Right hindlimb (tissue), 1 donor: Measurements from ENCODE around the gene RASEF.

ENCODE experiments used
- DNase-seq: peaks from one replicate; pipeline ENCODE4 v3.0.0-alpha.2; 2018

The RASEF gene

DNA sequence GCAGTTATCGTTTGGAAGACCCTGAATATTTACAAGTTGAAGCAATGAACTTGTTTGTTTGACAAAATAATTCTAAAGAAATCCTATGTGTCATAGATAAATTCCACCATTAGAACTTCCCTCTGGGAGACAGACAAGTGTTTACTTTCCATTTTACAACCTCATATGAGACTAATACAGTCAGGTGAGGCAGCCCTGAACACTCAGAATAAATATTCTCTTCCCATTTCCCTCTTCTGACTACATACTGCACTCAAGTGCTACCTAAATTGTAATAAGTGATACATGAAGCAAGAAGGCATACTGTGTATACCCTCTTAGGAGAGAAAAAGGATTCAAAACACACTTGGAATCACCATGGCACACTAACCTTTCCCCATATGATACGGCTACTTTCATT lies 6.8 kb downstream of the RASEF start:
- DNase-seq, result no peak

DNA sequence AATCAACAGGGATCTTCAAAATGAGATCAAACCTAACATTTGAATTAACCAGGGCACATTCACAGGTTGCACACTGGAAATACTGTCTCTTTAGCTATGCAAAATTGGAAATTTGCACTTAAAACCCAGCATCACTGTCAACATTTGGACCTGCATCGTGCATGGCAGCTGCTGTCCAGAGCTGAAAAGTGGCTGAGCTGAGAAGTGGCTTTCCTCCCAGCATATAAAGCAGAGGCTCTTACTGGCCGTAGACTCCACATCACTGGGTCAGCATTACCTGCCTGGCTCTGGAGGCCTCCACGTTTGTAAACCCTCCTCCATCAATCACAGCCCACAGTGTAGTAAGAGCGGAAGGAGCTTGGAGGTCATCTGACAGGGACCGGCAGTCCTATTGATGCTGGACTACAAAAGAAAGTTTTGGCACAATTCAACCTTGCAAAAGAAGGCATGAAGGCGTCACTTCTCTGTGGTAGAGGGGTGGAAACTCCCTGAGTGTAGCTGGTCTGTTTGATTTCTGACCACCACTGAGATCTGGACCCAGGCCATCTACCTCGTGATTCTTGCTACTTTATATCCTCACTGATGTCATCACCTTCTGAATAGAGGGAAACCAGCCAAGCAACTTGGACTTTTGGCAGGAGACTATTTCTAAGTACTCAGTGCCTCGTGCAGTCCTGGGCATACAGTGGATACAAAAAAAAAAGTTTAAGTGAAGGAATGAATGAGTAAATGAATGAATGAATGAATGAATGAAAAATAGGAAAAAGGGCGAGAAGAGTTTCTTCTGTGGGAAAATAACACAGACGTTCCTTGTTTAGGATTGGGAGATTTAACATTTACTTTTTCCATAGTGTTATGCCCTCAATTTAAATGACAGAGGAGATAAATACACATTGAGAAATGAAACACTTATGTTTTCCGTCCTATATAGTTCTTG lies 14.8 kb downstream of the RASEF start:
- DNase-seq, result no peak

DNA sequence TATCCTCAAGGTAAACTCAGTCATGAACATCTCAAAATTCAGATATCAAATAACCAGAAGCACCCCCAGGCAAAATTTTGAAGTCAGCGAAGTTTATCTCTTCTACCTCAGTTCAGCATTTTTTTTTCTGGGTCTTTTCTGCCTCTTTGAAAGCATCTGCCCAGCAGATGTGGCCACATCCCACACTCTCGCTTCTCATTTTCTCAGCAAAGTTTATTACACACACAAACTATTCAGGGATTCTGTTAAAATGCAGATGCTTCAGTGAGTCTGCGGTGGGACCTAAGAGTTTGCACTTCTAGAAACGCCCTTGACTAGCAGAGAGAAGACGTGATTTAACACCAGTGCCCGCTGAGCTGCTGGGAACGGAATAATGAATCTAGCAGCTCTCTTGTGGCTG lies 19.3 kb downstream of the RASEF start:
- DNase-seq, result no peak

DNA sequence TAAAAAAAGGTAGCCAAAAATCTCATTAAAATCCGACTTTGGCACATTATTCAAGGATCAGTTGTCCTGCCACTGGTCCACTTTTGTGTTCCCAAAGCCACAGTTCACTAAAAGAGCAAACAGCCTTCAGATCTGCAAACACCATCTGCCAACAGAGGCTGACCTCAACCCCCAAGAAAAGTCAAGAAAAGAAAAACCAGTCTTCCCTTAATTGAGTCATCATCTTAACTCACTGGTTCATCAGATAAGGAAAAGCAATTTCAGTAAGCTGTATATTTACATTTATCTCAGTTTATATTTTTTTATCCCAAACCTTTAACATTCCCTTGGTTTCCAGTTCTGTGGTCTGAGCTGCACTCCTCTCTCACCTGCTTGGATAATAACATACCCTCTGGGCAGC lies 21.2 kb downstream of the RASEF start:
- no peak for DNase-seq

DNA sequence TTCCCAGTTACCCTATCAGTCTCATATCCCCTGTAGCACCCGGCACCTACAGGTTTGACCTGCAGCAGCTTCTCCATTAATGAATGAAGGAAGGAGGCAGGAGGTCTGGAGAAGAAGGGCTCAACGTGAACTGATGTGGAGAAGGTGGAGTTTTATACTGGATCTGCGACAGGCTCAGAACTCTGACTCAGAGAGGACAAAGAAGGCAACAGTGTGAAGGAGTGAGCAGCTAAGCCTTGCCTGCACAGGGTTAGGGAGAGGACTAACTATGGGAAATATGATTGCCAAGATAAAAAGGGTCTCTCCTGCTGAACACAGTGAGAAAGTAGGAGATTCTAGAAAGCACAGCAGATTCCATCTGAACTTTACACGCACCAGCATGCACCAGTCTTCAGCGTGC lies 23.6 kb downstream of the RASEF start:
- DNase-seq, result no peak

DNA sequence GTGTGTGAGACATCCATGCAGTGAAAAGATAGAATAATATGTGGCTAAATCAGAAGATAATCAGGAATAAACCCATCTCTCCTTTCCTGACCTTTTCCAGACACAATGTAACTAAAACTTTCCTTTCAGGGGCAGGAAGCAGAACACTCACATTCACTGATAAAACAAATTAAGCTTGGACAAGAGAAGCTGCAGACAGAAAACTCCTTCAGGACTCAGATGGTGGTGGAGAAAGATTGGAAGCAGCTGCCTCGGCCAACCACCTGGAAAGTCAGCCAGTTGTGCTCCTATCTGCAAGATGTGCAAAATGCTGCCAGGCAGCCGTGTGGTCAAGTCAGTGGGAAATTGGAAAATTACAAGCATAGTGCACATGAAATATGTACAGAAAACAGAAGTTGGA lies 26.9 kb downstream of the RASEF start:
- no peak for DNase-seq

DNA sequence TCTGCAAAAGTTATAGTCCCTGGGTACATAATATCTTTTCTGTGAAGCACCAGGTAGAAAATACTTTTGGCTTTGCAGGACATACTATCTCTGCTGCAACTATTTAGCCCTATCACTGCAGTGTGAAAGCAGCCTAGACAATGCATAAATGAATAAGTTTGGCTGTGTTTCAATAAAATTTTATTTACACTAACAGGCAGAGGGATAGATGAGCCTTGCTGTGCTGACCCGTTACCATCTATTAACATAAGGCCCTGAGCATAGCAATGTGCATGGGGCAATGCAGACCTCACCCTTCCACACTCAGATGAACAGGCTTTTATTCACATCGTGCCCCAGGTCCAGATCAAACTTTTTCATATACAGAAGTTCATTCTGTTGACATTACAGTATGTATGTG lies 27.8 kb downstream of the RASEF start:
- DNase-seq, result no peak

DNA sequence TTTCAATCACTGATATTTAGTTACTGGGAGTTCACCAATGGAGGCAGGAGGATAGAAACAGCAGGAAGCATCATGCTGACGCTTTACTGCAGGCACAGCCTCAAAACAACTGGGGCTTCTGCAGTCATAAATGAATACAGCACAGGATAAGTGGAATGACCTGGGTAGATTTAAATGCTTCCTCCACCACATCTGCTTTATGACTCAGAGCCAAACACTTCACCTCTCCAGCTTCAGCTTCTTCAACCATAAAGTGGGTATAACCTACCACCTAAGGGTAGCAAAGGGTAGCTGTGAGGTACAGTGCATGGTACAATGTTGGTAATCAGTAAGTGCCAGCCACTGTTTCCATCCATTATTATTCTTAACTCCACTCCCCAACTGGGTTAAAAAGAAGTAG lies 28.4 kb downstream of the RASEF start:
- no peak for DNase-seq

DNA sequence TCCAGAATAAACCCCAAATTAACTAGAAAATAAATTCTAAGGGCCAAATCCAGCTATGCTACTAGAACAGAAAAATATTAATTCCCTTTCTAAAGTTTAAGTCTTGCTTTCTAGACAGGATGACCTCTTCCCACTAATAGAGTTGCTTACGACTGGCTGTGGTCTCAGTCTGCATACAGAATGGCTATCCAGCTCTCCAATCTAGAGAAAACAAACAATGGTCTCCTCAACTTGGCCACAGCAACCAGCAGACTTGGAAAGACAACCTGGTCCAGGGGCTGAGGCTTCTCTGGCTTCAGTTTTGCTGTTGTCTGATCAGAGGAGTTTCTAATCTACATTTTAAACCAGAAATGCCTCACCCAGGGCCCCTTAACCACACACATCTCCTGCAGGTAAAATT lies 28.9 kb downstream of the RASEF start:
- DNase-seq, result no peak

DNA sequence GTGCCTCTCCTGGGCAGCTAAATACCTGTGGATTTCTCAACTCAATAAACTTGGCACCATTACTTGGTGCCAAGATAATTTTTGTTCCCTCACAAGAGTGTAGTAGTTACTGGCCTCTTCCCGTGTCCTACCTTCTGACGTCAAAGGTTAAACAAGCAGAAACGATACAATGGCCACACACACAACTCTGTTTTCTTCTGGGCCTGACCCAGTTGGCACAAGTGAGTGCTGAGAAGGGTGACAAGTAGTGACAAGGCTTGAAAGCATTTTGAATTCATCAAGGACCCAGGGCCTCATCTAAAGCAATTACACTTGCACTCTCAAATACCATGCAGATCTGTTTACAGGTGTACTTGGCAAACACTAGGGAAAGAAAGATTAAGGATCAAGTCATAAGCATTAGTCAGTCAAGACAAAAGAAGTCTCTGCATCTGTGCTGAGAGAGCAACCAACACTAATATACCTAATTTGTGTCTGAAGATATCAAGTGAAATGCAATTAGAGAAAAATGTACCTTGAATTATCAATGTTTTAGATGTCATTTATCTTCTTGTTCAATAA lies 30.8 kb downstream of the RASEF start:
- no peak for DNase-seq

DNA sequence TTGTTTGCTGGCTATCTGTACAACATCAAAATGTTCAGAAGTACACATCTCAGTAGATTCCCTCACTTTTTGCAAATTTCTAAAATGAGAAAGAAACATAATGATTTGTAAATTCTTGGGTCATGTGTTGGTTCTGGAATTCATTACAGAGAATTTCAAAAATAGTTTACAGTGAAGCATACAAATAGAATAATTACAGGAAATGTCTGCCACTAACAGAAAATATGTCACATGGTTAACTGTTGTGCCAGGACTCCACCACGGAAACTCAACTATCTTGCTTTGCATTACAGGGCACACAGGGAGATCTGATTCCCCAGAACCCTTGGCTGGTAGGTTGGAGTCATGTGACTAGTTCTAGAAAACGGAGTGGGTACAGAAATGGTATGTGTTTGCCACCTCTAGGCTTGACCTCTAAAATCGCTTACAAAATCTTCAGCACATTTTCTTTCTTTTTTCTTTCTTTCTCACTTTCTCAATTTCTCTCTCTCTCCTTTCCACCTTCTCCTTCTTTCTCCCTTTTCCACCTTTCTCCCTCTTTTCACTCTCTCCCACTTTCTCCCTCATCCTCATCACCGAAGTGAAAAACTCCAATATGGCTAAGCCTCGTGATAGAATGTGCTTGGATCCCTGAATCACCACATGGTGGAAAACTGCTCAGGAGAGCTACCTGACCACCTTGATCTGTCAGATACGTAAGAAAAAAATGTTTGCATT lies 32.4 kb downstream of the RASEF start:
- DNase-seq, result no peak

DNA sequence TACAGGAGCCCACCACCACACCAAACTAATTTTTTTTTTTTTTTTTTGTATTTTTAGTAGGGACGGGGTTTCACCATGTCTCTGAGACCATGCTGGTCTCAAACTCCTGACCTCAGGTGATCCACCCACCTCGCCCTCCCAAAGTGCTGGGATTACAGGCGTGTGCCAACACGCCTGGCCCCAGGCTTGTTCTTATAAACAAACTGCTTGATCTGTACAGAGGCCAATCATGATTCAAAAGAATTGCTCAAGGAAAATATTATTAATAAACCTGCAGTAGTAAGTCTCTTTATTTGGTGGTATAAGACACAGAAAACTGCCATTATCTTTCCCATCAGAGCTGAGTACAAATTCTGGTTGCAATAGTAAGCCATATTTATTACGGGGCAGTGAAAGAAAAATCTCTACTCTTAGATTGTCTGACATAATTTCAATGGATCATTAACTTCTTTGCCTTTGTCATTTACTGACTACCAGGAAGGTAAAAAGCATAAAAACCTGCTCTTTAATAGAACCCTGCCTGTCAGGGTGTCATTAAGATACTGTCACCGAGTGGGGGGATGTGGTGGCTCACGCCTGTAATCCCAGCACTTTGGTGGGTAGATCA lies 33.3 kb downstream of the RASEF start:
- no peak for DNase-seq

DNA sequence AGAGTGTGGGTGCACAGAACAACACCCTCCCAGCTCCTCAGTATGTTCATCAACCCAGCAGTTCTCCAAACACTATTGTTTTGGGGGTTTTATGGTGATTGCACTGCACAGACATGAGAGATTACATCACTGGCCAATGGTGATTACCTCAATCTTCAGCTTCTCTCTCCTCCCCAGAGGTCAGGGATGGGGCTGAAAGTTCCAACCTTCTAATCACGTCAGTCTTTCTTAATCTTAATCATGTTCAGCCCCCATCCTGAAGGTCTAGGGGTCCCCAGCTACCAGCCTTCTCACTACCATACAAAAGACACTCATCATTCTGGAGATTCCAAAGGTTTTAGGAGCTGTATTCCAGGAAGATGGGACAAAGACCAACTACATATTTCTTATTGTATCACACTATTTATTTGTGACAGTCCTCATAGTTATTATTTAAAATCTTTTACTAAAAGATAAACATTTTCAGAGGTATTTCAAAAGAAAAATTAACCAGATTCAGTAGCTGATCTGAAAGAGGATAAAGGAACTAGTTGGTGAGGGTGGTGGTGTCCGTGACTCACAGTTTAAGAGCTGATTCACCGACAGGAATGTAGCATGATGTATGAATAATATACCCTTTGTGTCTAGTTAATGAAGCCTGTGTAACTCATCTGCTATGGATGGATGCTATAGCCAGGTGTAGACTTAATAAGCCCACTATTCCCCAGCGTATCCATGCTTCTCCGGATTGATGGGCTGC lies 35.6 kb downstream of the RASEF start:
- DNase-seq, result no peak

DNA sequence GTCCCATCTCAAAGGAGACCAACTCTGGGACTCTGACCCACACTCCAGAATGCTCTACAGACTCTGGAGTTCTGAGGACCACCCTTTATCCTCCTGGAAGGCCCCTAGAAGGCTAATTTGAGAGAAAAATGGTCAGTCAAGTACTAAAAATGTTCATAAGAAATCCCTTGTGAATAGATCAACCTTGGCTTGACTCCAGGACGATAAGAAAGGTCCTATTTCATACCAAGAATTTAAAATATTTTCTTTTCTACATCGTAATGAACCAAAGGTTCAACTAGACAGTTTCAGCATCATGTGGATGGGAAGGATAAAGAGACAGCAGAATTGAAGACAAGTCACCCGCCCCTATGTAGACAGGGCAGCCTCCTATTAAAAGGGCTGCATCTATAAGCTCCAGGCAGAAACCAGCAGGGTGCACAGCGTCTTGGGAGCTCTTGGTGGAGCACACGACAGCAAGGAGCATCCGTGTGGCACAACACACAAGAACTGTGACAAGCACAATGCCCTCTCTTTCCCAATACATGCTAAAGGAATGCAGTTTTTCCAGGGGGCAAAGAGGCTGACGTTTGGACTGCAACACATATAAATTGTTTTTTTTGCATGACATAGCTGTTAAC lies 38.3 kb downstream of the RASEF start:
- DNase-seq, result no peak

DNA sequence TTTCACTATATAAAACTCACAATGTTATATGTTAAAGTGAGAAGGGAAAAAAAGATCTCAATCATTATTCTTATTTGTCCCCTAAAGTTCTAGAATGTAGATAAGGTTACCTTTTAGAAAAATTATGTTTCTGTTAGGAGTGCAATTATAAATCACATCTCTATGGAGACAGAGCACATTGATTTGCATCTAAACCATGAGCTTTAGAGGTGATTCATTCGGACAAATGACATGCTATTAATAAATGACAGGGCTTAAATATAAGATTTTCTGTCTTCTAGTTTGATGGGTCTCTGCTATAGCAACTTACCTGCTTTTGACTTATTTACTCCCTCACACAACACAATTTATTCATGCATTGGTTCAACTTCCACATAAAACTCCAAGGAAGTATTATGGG lies 39.8 kb downstream of the RASEF start:
- no peak for DNase-seq

DNA sequence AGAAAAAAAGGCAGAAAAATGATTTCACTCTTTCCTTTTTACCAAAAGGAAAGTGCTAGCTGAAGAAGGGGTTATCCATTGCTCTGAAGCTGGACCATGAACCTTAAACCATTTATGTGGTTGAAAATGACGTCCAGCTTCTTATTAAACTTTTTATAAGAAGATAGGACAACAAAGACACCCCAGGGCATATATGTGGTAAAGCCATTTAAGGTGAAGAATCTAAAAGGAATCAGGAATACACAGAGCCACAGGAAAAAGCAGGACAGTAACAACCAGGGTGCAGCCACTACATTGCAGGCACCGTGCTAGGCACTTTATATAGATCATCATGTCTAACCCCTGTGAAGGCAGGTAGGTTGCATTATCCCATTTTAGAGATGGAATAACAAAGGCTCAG lies 42.1 kb downstream of the RASEF start:
- no peak for DNase-seq

DNA sequence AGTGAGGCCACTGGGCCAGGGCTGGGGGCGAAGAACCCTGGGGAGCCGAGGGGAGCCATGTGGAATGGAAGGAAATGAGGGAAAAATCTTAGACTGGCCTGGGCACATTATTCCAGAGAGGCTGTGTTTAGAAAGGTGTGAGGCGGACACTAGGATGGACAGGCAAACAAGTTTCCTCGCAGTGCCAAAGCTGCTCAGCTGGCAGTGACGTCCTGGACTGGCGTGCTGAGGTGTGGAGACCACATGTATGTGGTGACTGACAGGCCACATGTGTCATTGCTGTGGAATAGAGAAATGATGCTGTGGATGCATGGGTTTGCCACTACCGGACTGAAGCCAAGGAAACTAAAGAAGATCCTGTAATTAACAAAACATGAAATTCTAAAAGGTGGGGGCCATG lies 42.6 kb downstream of the RASEF start:
- no peak for DNase-seq

DNA sequence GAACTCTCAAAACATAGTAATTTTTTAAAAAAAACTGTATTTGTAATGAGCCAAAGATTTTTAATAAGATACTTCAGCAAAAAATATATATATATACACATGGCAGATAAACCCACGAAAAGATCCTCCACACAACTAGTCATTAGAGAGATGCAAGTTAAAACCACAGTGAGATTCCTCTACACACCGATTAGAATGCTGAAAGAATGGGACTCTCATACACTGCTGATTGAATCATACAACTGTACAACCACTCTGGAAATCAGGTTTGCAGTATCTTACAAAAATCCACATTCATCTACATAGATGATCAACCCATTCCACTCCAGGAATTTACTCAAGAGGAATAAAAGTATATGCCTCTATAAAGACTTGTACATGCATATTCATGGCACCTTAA lies 43.7 kb downstream of the RASEF start:
- DNase-seq, result no peak

DNA sequence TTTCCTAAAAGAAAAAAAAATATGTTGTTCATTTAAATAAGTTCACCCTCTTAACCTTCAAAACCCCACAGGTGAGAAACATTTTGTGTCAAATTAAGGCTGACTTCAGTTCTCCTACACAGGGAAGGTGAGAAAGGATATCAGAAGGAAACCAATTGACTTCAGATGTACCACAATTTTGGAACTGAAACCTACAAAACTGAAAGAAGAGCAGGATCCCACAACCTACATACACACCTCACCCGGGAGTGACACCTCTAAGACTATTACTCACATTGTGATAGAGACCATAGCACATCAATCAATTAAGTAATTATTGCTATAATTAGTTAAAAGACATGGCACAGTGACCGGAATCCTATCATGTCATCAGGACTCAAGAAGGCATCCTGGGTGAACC lies 47.0 kb downstream of the RASEF start:
- no peak for DNase-seq

DNA sequence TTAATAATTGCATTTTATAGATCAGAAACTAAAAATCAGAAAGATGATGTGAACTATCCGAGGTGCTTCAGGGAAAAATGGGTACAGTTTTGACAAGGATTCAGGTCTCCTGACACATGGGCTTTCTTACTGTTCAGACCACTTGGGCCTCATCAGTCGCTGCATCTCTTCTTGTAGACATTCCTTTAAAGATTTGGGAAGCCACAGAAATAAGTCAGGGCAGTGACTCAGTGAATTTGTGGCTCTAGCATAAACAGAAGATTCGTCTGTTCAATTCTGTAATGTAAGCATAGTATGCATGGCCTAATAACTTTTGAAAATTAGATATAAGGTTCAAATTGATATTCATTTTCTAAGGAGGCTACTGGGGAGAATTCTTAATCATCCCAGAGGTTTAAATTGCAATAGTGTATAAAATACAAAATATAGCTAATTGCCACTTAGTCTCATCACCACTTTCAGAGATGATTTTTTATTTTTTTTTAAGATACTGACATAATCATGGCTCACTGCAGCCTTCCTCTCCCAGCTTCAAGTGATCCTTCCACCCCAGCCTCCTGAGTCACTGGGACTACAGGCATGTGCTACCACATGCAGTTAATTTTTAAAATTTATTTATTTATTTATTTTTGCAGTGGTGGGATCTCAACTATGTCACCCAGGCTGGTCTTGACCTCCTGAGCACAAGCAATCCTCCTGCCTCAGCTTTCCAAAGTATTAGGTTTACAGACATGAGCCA lies 48.9 kb downstream of the RASEF start:
- DNase-seq, result no peak

DNA sequence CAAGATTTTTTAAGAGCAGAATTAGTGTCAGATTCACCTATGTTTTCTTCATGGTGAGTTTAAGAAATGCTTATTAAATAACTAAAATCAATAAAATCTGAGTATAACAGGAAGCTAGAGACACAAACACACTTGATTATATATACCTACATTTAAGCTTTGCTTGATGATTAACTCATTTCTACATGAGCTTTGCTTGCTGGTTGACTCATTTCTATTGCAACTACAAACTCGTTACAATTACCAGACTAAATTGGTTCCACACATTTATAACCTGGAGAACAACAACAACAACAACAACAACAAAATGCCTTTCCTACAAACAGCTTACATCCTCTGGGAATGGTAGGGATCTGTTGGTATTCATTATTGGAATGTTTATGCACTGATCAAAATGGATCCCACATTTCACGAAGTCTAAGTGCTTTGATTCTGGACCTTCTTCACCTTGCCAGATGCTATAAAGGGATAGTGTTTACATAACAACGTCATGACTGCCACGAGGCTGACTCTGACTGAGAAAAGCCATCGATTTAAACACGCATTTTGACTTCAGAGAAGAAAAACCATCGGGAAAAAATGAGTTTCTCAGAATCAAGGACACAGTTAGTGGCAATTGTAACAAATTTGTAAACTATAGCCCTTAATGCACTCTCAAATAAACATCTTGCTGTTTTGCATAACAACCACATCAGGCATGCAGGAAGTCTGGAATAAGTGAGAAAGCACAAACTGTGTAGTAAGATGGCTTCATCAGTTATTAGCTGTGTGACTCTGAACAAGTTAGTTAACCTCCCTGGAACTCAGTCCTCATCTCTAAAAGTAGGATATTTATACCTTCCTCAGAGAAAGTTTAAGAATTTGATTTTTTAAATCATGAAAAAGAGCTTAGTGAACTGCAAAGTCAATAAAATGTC lies 49.8 kb downstream of the RASEF start:
- DNase-seq, result no peak
